HG03342 (cell line): Measurements from ENCODE around the gene SRPRB.

Experiments used
- ATAC-seq: cut with Tn5 transposase; IDR thresholded peaks from one replicate; pipeline ENCODE4 v1.9.1; 2021; ENCODE audit warnings: mild to moderate bottlenecking, moderate library complexity; ENCODE audit not compliant: unreplicated experiment

The SRPRB gene

GRCh38 chr3:133840055-133840737, 34.6 kb downstream of the SRPRB start:
- no peak for ATAC-seq

- no peak for ATAC-seq
Measured at GRCh38 chr3:133840767-133841166, 35.2 kb downstream of the SRPRB start.

GRCh38 chr3:133841196-133841595, 35.6 kb downstream of the SRPRB start:
- ATAC-seq, result no peak

- no peak for ATAC-seq
Measured at GRCh38 chr3:133842158-133842557, 36.5 kb downstream of the SRPRB start.

- no peak for ATAC-seq
Measured at GRCh38 chr3:133843634-133844033, 38.0 kb downstream of the SRPRB start.

GRCh38 chr3:133845127-133845526, 39.5 kb downstream of the SRPRB start:
- no peak for ATAC-seq

- no peak for ATAC-seq
Measured at GRCh38 chr3:133849346-133849745, 43.7 kb downstream of the SRPRB start.

GRCh38 chr3:133850034-133850433, 44.4 kb downstream of the SRPRB start:
- ATAC-seq, result no peak

GRCh38 chr3:133851266-133851906, 45.8 kb downstream of the SRPRB start:
- peak; percentile 45 for ATAC-seq

- ATAC-seq, result no peak
Measured at GRCh38 chr3:133851931-133852330, 46.3 kb downstream of the SRPRB start.

GRCh38 chr3:133853063-133853924, 47.7 kb downstream of the SRPRB start:
- no peak for ATAC-seq

- no peak for ATAC-seq
Measured at GRCh38 chr3:133853925-133854227, 48.3 kb downstream of the SRPRB start.

- ATAC-seq, result no peak
Measured at GRCh38 chr3:133854264-133855001, 48.8 kb downstream of the SRPRB start.

GRCh38 chr3:133855002-133855370, 49.4 kb downstream of the SRPRB start:
- no peak for ATAC-seq

GRCh38 chr3:133855772-133856171, 50.2 kb downstream of the SRPRB start:
- ATAC-seq, result no peak

GRCh38 chr3:133856316-133856715, 50.7 kb downstream of the SRPRB start:
- no peak for ATAC-seq

- no peak for ATAC-seq
Measured at GRCh38 chr3:133857767-133858166, 52.2 kb downstream of the SRPRB start.

GRCh38 chr3:133859381-133860234, 54.0 kb downstream of the SRPRB start:
- no peak for ATAC-seq

- no peak for ATAC-seq
Measured at GRCh38 chr3:133860519-133860918, 54.9 kb downstream of the SRPRB start.

- ATAC-seq, result no peak
Measured at GRCh38 chr3:133862161-133862560, 56.5 kb downstream of the SRPRB start.
